Muscle of leg (tissue), 11 donors: ENCODE results near the gene TRAF1. TPM values are rescaled to one million over a fixed set of nuclear protein-coding genes. Genes with fewer than 3 reads are reported as not detected.

Experiments
- DNase-seq: peaks from one replicate; pipeline ENCODE4 v3.0.0; 2013
- H3K27ac ChIP-seq: one replicate; pipeline ENCODE4 v1.5.1; 2013; ENCODE audit warnings: mild to moderate bottlenecking, low read length, control low read depth
- H3K27me3 ChIP-seq: one replicate; pipeline ENCODE4 v1.6.1; 2013; ENCODE audit warnings: low read length; ENCODE audit not compliant: control insufficient read depth, insufficient read depth
- H3K36me3 ChIP-seq: one replicate; pipeline ENCODE4 v1.6.1; 2013; ENCODE audit warnings: low read length; ENCODE audit not compliant: control insufficient read depth, insufficient read depth
- H3K4me1 ChIP-seq: one replicate; pipeline ENCODE4 v1.6.1; 2013; ENCODE audit warnings: low read length; ENCODE audit not compliant: control insufficient read depth, insufficient read depth
- H3K4me3 ChIP-seq: one replicate; pipeline ENCODE4 v1.5.1; 2013; ENCODE audit warnings: low read length, control low read depth
- H3K9me3 ChIP-seq: replicated peaks from 2 replicates; pipeline ENCODE4 v1.6.1; 2013; ENCODE audit warnings: low read depth, low read length; ENCODE audit not compliant: control insufficient read depth
- whole genome bisulfite sequencing: methylation state at CpG from one replicate; pipeline ENCODE4 v1.1.5; 2013; ENCODE audit warnings: missing lambda C conversion rate; ENCODE audit not compliant: insufficient coverage; 5-methylcytosine and 5-hydroxymethylcytosine counted together
- polyA plus RNA-seq, 8 donors: library from polyadenylated mRNA; unstranded; fragments of 120-200 nt; gene quantifications; one replicate each; pipeline versions ENCODE4 v1.2.1 to v1.2.3, GENCODE V29; 2013; ENCODE audit warnings: inconsistent platforms in 1 of 8, low replicate concordance in 1 of 8; ENCODE audit not compliant: insufficient read length in 8 of 8, insufficient read depth in 1 of 8
- total RNA-seq: library from RNA; stranded (reverse); fragments of 120-200 nt; gene quantifications from one replicate; pipeline ENCODE4 v1.2.4, GENCODE V29; 2013

The TRAF1 gene
- total and polyA plus RNA-seq, 9 donors = 3.1 to 5.2 (median 3.5) TPM

- Histone ChIP-seq H3K27me3 (no peaks in the 10 kb centered on the region), H3K36me3 (peaks cover 45% of the 10 kb centered on the region), H3K9me3 (no peaks in the 10 kb centered on the region), H3K27ac (peak overlapping the region; percentile 90), H3K4me3 (peak overlapping the region; percentile 69), H3K4me1 (peaks cover 25% of the 10 kb centered on the region)
- DNase-seq = peak; percentile 94
- WGBS = 1% methylated on average over 36 of the region's 52 CpGs
Observed at GRCh38 chr9:120868676-120869359, 57.8 kb downstream of the TRAF1 start.

- no peak for DNase-seq
- Histone ChIP-seq H3K9me3 (no peaks in the 10 kb centered on the region), H3K4me3 (peak overlapping the region; percentile 54), H3K27me3 (no peaks in the 10 kb centered on the region), H3K27ac (peak overlapping the region; percentile 90), H3K4me1 (peaks cover 25% of the 10 kb centered on the region), H3K36me3 (peaks cover 45% of the 10 kb centered on the region)
- 13% methylated on average over 6 of the region's 11 CpGs for WGBS
Observed at GRCh38 chr9:120868339-120868675, 58.3 kb downstream of the TRAF1 start.

- H3K9me3 ChIP-seq = no peaks in the 10 kb centered on the region
- DNase-seq = no peak
Observed at GRCh38 chr9:120867676-120868338, 58.8 kb downstream of the TRAF1 start.

GRCh38 chr9:120866651-120867050, 59.9 kb downstream of the TRAF1 start:
- WGBS = 94% methylated on average over 4 of the region's 6 CpGs
- Histone ChIP-seq H3K27ac (no peak overlapping the region), H3K27me3 (no peaks in the 10 kb centered on the region), H3K36me3 (peaks cover 55% of the 10 kb centered on the region), H3K4me1 (peaks cover 25% of the 10 kb centered on the region), H3K4me3 (no peak overlapping the region), H3K9me3 (no peaks in the 10 kb centered on the region)
- no peak for DNase-seq

More at GRCh38 chr9:120867676-120868338, 58.8 kb downstream of the TRAF1 start:
- no peaks in the 10 kb centered on the region for H3K27me3 ChIP-seq
- H3K4me1 ChIP-seq = peaks cover 25% of the 10 kb centered on the region
- peak overlapping the region; percentile 90 for H3K27ac ChIP-seq
- peak overlapping the region; percentile 54 for H3K4me3 ChIP-seq
- WGBS = 66% methylated on average over 6 of the region's 15 CpGs
- H3K36me3 ChIP-seq = peaks cover 45% of the 10 kb centered on the region

- H3K36me3 ChIP-seq = peaks cover 64% of the 10 kb centered on the region
- DNase-seq = no peak
- no peaks in the 10 kb centered on the region for H3K9me3 ChIP-seq
- no peak overlapping the region for H3K27ac ChIP-seq
- H3K27me3 ChIP-seq = no peaks in the 10 kb centered on the region
- WGBS = no CpG with 5 or more reads among the region's 5 CpGs
- no peak overlapping the region for H3K4me3 ChIP-seq
- peaks cover 25% of the 10 kb centered on the region for H3K4me1 ChIP-seq
Observed at GRCh38 chr9:120865809-120866208, 60.8 kb downstream of the TRAF1 start.

DNA sequence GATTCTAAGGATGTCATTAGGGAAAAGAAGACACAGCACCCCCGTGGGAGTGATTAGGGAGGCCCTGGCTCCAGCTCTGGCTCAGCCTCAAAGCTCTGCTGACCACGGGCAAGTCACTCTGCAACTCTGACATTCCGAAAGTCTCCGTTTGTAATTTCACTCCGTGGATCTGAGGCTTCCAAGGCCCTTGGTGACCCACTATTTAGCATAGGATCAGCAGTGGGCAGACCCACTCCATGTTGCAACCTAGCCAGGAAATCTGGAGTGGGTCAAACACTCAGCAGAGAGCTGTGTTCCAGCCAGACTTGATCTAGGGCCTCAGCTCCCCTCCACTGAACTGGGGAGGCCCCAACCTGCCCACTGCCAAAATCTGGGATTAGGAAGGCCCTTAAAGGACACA, 61.4 kb downstream of the TRAF1 start:
- H3K4me1 ChIP-seq = peaks cover 22% of the 10 kb centered on the region
- H3K36me3 ChIP-seq = peaks cover 65% of the 10 kb centered on the region
- no peaks in the 10 kb centered on the region for H3K27me3 ChIP-seq
- no peak overlapping the region for H3K4me3 ChIP-seq
- H3K9me3 ChIP-seq = no peaks in the 10 kb centered on the region
- WGBS = 36% methylated on average over 5 of the region's 5 CpGs
- no peak overlapping the region for H3K27ac ChIP-seq
- no peak for DNase-seq

GRCh38 chr9:120864719-120865118, 61.9 kb downstream of the TRAF1 start:
- H3K36me3 ChIP-seq = peaks cover 69% of the 10 kb centered on the region
- H3K4me1 ChIP-seq = peaks cover 20% of the 10 kb centered on the region
- no CpG with 5 or more reads among the region's 5 CpGs for WGBS
- no peak for DNase-seq
- no peak overlapping the region for H3K4me3 ChIP-seq
- no peaks in the 10 kb centered on the region for H3K9me3 ChIP-seq
- H3K27ac ChIP-seq = no peak overlapping the region
- no peaks in the 10 kb centered on the region for H3K27me3 ChIP-seq

GRCh38 chr9:120863833-120864232, 62.8 kb downstream of the TRAF1 start:
- DNase-seq = no peak
- Histone ChIP-seq H3K4me3 (no peak overlapping the region), H3K36me3 (peaks cover 76% of the 10 kb centered on the region), H3K27me3 (no peaks in the 10 kb centered on the region), H3K9me3 (no peaks in the 10 kb centered on the region), H3K4me1 (peaks cover 18% of the 10 kb centered on the region), H3K27ac (no peak overlapping the region)
- no CpG with 5 or more reads among the region's 7 CpGs for WGBS

- no peak for DNase-seq
- H3K4me3 ChIP-seq = no peak overlapping the region
- no peaks in the 10 kb centered on the region for H3K9me3 ChIP-seq
- H3K27ac ChIP-seq = no peak overlapping the region
- H3K4me1 ChIP-seq = peaks cover 16% of the 10 kb centered on the region
- 83% methylated on average over 11 of the region's 12 CpGs for WGBS
- no peaks in the 10 kb centered on the region for H3K27me3 ChIP-seq
- peaks cover 87% of the 10 kb centered on the region for H3K36me3 ChIP-seq
Observed at GRCh38 chr9:120862452-120862851, 64.1 kb downstream of the TRAF1 start.

GRCh38 chr9:120861935-120862334, 64.7 kb downstream of the TRAF1 start:
- H3K36me3 ChIP-seq = peaks cover 89% of the 10 kb centered on the region
- H3K27ac ChIP-seq = no peak overlapping the region
- no peak for DNase-seq
- H3K4me1 ChIP-seq = peaks cover 18% of the 10 kb centered on the region
- H3K4me3 ChIP-seq = no peak overlapping the region
- no peaks in the 10 kb centered on the region for H3K27me3 ChIP-seq
- H3K9me3 ChIP-seq = no peaks in the 10 kb centered on the region
- 87% methylated on average over 5 of the region's 6 CpGs for WGBS
